HG03521 (cell line): ENCODE measurements around the gene FEN1.

Source experiments
- ATAC-seq: cut with Tn5 transposase; IDR thresholded peaks from one replicate; pipeline ENCODE4 v1.9.1; 2021; ENCODE audit warnings: mild to moderate bottlenecking, moderate library complexity; ENCODE audit not compliant: unreplicated experiment

The FEN1 gene

DNA sequence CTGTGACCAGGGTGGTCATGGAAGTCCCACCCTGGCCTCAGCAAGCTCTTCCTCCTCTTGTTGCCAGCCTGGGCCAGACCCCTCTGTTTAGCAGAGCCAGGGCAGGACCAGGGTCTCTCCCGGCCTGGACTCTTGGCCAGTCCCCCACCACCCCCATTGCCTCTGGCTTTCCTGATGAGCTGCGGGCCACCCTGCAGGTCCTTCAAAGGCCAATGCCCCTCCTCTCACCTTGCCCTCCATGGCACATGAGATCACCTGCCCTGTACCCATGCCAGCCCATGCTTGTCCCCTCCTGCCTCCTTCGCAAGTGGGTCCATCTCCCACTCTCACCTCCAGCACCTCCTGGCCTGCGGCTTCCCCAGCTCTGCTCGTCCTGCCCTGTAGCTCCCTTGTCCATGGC lies 45.8 kb downstream of the FEN1 start:
- no peak for ATAC-seq

DNA sequence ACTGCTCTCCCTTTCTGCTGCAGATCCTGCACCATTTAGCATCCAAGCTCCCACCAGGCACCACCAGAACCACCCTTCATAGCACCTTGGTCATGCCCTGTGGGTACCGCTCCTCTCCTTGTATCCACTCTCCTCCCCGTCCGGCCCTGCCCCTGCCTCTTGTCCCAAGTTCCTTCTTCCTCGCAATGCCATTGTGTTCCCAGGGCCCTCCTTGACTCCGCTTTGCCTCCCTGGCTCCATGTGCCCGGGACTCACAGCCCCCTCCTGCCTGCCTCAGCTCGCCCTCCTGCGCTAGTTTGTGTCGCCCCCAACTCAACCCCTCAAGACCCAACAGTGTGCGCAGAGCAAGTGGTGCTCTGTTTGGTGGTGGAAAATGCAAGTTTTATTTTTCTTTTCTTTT lies 46.2 kb downstream of the FEN1 start:
- ATAC-seq: no peak

DNA sequence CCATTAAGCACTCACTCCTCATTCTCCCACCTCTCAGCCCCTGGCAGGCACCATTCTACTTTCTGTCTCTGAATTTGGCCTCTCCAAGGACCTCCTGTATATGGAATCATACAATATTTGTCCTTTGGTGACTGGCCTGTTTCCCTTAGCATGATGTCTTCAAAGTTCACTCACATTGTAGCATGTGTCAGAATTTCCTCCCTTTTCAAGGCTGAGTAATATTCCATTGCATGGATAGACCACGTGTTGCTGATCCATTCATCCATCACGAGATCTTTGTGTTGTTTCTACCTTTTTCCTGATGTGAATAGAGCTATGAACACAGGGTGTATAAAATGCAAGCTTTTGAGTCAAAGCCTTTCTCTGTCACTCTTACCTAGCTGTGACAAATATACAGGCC lies 47.0 kb downstream of the FEN1 start:
- ATAC-seq: no peak

DNA sequence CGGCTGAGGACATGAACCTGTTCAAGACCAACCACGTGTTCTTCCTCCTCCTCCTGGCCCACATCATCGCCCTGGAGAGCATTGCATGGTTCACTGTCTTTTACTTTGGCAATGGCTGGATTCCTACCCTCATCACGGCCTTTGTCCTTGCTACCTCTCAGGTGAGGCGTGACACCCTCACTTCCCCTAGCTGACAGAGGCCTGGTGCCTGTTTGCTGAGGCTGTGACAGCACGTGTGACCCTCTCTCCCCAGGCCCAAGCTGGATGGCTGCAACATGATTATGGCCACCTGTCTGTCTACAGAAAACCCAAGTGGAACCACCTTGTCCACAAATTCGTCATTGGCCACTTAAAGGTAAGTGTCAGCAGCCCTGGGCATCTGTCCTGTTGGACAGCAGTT lies 47.7 kb downstream of the FEN1 start:
- ATAC-seq: no peak

DNA sequence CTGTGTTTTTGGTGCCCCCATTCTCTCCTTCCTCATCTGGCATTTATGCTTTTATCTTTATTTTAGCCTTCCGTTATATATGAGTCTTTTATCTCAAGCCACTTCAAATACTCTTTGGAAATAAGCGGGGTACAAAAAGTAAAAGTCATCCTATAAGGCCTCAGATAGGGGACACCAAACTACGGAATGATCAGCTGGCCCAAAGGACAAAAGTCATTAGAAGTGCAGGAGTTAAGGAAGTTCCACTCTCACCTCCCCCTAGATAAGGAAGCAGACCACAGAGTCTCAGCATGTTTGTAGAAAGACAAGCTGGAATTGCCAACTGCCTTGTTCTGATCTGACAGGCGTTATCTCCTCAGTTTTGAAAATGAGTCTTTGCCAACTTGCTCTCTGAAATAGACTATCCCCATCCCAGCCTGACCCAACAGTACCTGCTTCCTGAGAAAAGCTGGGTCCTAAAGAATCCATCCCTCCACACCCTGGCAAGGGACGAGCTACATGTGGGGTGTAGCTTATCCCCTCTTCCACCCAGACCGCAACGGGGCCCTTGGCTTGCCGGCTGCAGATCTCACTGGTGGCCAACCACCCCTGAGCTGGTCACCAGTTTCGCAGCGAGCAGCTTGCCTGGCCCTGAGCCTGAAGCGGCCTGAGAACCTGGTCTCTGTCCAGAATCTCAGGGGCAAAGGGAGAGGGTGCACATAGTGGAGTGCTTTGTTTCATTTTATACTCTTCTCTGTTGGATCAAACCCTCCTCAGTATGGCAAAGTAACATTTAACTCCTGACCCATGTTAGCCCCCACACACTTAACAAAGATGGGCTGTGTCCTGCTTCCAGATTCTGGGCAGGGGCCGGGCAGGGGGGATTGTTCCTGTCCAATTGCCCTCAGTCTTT lies 49.2 kb downstream of the FEN1 start:
- ATAC-seq: no peak

DNA sequence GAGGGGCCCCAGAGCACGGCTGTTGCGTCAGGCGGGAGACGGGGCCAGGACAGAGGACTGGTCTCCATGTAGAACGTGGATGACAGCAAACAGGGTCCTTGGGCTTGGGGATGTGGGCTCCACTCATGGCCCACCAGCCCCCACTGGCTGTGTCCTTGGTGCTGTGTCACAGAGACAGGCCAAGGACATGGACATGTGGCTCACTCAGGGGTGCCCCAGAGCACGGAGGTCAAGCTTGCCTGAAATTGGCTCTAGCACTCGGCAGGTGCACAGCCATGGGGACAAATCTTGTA lies 49.8 kb downstream of the FEN1 start:
- ATAC-seq: no peak

DNA sequence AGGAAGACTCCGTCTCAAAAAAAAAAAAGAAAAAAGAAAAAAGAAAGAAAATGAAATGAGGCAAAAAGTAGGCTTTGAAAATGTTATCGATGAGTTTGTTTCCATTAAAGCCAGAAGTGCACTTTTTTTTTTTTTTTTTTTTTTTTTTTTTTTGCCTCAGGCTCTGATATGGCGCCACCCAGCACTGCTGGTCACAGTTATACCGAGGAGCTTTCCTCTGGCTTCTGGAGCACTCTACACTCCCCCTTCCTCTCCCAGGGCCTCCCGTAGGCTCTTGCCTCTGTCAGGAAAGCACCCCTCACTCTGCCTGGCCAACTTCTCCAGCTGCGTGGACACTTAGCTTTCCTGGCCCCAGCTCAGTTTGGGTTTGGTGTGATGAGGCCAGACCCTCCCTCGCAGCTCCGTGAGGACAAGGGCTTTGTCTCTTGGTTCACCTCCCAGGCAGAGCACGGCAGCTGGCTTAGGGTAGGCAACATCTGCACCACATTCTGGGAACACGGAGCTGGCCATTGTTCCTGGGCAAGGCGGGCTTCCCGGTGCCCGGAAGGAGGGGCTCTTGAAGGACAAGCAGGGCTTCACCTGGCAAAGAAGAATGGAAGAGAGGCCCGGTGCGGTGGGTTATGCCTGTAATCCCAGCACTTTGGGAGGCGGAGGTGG lies 52.3 kb downstream of the FEN1 start:
- no peak for ATAC-seq

DNA sequence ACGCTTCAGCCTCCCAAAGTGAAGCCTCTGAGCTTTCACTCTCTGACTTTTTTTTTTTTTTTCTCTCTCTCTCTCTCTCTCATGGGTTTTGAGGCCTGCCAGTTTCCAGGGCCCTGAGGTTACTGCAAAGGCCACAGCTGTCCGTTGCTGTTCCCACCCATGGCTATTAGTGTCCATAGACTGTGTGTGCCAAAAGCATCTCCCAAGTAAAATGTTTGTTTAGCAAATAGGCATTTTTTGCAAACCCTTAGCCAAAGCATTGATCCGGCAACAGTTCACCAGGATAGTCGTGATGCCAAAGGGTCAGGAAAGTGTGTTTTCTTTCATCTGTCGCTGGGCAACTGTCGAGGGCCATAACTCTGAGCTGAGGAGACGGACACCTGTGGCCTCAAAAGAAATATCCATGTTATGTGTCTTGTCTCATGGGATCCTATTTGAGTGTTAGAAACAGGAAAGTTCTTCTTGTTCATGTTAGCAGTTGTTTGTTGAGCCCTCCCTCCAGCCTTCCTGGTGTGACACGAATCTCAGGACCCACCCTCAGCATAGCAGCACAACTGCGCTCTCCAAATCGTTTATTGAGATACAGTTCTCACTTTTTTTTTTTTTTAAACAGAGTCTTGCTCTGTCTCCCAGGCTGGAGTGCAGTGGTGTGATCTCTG lies 53.8 kb downstream of the FEN1 start:
- no peak for ATAC-seq
